Central memory CD8-positive, alpha-beta T cell (primary cell): ENCODE data around the gene KCNQ1.

Experiments used
- ATAC-seq: fragments of 150-1000 bp; cut with Tn5 transposase; replicated peaks from 2 replicates; pipeline ENCODE4 v1.10.0; 2022; ENCODE audit warnings: mild to moderate bottlenecking, moderate FRiP score, moderate number of reproducible peaks; ENCODE audit not compliant: poor library complexity, severe bottlenecking; ENCODE audit errors: extremely low read depth
- DNase-seq, 2 donors: peaks; one replicate each; pipeline ENCODE4 v3.0.0; 2021; ENCODE audit warnings: low spot score in 2 of 2
- H3K27ac Mint-ChIP-seq: one replicate; pipeline ENCODE4 v1.8.0; 2022; ENCODE audit warnings: low read depth, mild to moderate bottlenecking, moderate library complexity, mixed read lengths
- H3K27me3 Mint-ChIP-seq: one replicate; pipeline ENCODE4 v1.8.0; 2022; ENCODE audit warnings: mixed read lengths
- H3K36me3 Mint-ChIP-seq: one replicate; pipeline ENCODE4 v1.8.0; 2022; ENCODE audit warnings: mild to moderate bottlenecking, moderate library complexity, mixed read lengths; ENCODE audit not compliant: insufficient read depth
- H3K4me1 Mint-ChIP-seq: one replicate; pipeline ENCODE4 v1.8.0; 2022; ENCODE audit warnings: mixed read lengths
- H3K4me3 Mint-ChIP-seq: one replicate; pipeline ENCODE4 v1.8.0; 2022; ENCODE audit warnings: mild to moderate bottlenecking, moderate library complexity, mixed read lengths
- H3K9me3 Mint-ChIP-seq: one replicate; pipeline ENCODE4 v1.8.0; 2022; ENCODE audit warnings: mixed read lengths

KCNQ1 gene

GRCh38 chr11:2742611-2743426 lies 298.0 kb downstream of the KCNQ1 start:
- ATAC-seq (no peak), DNase-seq (no peak)
- H3K4me3 Mint-ChIP-seq, result no peak overlapping the region
- no peak overlapping the region for H3K27ac Mint-ChIP-seq
- no peaks in the 10 kb centered on the region for H3K4me1 Mint-ChIP-seq
- no peaks in the 10 kb centered on the region for H3K9me3 Mint-ChIP-seq
- H3K27me3 Mint-ChIP-seq, result no peaks in the 10 kb centered on the region
- H3K36me3 Mint-ChIP-seq, result no peaks in the 10 kb centered on the region

DNA sequence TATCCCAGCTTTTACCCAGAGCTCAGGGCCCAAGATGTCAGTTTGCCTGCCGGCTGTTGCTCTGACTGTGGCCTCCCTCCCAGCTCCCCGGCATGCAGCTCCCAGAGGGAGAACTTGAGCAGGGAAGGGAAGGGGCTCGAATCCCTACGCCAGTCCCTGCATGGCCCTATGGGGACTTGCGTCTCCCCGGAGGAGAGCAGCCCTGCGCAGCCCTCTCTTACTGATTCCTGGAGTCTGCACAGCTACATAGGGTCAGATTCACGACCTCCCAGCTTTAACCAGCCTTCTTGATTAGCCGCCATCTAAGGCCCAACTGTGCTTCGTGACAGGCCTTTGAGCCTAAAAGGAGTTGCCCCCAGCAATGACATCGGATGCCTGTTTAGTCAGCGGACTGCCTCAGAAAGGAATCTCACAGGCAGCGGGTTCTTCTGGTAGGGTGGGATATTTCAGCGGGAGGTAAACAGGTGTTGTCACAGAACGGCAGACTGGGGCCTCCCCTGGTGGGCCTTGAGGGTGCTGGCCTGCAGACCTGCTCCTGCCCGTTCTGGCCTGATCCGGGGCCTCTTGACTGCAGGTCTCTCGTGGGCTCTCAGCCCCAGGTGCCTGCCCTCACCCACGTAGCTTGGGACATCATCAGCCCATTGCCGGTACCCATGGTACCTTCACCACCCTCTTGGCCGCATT lies 298.8 kb downstream of the KCNQ1 start:
- Mint-ChIP-seq H3K4me3 (no peak overlapping the region), H3K27ac (no peak overlapping the region), H3K36me3 (no peaks in the 10 kb centered on the region), H3K4me1 (no peaks in the 10 kb centered on the region), H3K9me3 (no peaks in the 10 kb centered on the region), H3K27me3 (no peaks in the 10 kb centered on the region)
- no peak for ATAC-seq
- DNase-seq, result no peak

DNA sequence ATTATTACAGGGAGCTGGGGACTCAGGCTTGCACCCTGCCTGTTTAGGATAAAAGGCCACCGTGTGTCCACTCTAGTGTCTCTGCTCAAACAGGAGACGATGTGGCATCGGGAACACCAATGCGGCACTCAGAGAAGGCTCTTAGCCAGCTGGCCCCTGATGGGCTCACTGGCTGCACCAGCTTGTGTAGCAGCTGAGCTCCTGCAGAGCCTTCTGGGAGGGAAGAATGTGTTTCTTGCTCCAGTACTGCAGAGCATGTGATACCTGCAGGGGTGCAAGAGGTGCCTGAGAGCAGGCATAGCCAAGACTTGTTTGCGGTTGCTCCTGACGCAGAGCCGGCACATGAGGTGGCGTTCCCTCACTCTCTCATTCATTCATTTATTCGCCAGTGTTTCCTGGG lies 299.4 kb downstream of the KCNQ1 start:
- ATAC-seq (no peak), DNase-seq (no peak)
- no peaks in the 10 kb centered on the region for H3K9me3 Mint-ChIP-seq
- H3K4me3 Mint-ChIP-seq, result no peak overlapping the region
- no peaks in the 10 kb centered on the region for H3K36me3 Mint-ChIP-seq
- peaks cover 3% of the 10 kb centered on the region for H3K4me1 Mint-ChIP-seq
- peaks cover 6% of the 10 kb centered on the region for H3K27me3 Mint-ChIP-seq
- no peak overlapping the region for H3K27ac Mint-ChIP-seq

GRCh38 chr11:2745511-2745910 lies 300.7 kb downstream of the KCNQ1 start:
- Mint-ChIP-seq H3K4me3 (no peak overlapping the region), H3K9me3 (no peaks in the 10 kb centered on the region), H3K27me3 (peaks cover 10% of the 10 kb centered on the region), H3K36me3 (no peaks in the 10 kb centered on the region), H3K4me1 (peaks cover 5% of the 10 kb centered on the region), H3K27ac (no peak overlapping the region)
- no peak for DNase-seq
- no peak for ATAC-seq

DNA sequence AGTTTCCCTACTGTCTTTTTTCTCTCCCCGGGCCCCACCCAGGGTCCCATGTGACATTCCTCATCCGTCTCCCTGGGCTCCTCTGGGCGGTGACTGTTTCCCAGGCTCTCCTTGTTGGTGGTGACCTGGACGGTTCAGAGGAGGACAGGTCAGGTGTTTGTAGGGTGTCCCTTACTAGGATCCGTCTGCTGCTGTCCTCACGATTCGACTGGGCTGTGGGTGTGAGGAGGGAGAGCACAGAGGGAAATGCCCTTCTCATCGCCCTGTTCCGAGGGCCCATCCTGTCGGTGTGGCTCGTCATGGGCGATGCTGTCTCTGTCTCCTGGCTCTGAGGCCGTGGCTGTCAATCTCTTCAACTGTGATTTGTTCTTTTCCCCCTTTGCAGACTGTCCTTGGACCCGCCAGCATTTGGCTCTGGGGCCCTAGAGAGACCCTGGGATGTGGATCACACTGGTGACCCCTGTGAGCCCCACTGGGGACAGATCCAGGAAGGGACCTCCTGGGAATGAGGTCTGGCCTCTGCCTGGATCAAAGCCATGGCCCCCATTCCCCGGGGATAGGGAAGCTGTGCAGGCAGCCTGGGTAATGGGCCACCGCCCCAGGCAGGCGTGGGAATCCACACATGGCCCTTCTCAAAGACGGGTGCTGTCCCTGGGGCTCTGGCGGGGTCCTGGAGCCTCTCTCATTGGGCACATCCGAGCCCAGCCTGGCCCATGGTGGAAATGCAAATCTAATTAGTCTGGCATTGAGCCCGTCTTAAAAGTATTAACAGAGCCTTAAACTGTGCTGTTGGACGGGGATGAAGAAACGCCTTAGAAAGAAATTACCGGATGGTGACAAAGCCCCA lies 301.8 kb downstream of the KCNQ1 start:
- ATAC-seq (no peak), DNase-seq (no peak)
- Mint-ChIP-seq H3K4me1 (peaks cover 5% of the 10 kb centered on the region), H3K27ac (no peak overlapping the region), H3K9me3 (no peaks in the 10 kb centered on the region), H3K27me3 (peaks cover 17% of the 10 kb centered on the region), H3K4me3 (no peak overlapping the region), H3K36me3 (no peaks in the 10 kb centered on the region)

DNA sequence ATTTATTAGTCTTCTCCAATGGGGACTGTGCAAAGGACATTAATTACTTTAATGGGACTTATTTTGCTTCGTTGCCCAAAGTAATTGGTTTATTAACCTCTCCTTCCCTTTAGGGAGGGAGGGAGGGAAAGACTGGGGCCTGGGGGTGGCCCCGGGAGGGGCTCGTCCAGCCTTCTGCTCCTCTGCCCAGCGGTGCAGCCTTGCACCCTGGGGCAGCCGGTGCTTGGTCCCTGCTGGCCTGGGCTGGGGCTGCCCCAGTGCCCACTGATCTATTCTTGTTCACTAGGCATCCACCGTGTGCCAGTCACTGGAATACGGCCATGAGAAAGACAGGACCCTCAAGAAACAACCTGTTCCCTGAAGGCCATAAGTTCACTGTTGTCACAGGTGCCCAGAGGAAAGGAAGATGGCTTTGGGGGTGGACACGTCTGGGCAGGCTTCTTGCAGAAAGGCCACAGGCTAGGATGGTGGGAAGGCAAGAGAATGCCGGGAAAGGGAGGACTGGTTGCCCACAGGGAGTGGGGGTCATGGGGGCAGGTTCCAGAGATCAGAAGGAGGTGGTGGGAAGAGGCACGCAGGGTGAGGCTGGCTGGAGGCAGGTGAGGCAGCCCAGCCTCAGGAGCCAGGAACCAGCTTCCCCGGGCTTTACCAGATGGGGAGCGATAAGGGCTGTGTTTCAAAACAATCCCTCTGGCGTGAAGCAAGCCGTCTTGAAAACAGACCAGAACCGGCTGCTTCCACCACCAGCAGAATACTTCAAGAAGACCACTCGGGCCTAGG lies 302.6 kb downstream of the KCNQ1 start:
- DNase-seq, result no peak
- no peak overlapping the region for H3K27ac Mint-ChIP-seq
- no peaks in the 10 kb centered on the region for H3K9me3 Mint-ChIP-seq
- no peak for ATAC-seq
- H3K4me3 Mint-ChIP-seq, result no peak overlapping the region
- peaks cover 17% of the 10 kb centered on the region for H3K27me3 Mint-ChIP-seq
- H3K4me1 Mint-ChIP-seq, result peaks cover 5% of the 10 kb centered on the region
- no peaks in the 10 kb centered on the region for H3K36me3 Mint-ChIP-seq

DNA sequence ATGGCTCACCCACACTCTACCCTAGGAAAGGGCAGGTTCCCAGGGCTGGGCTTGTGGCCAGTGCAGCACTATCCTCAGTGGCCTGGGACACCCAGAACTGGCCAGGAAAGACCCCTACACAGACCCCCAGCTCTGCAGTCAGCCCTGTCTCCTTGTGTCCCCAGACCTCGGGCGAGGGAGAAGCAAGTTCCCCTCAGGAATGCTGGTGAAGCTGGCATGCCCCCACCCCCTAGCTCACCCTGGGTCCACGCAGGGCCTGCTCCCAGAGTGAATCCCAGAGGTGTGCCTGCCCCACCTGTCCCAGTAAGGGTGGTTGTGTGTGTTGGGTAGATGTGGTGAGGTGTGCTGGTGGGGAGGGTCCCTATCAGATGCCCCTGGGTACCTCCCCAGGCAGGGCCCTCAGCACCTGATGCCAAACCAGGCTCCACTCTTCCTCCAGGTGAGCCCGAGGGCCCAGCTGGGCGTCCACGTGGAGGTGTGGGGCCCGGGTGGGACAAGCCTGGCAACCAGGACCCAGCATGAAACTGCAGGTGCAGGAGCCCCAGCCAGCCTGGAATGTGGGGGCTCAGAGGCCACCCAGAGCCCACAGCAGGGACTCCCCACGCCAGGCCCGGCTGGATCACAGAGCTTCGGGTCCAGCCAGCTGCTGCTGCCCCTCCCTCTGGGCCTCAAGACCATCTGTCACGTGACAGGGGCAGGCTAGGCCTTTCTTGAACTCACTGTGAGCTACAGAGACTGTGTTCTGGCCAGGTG lies 303.4 kb downstream of the KCNQ1 start:
- Mint-ChIP-seq H3K27ac (no peak overlapping the region), H3K36me3 (no peaks in the 10 kb centered on the region), H3K4me1 (peaks cover 5% of the 10 kb centered on the region), H3K27me3 (peaks cover 17% of the 10 kb centered on the region), H3K9me3 (no peaks in the 10 kb centered on the region), H3K4me3 (no peak overlapping the region)
- DNase-seq (no peak), ATAC-seq (no peak)

DNA sequence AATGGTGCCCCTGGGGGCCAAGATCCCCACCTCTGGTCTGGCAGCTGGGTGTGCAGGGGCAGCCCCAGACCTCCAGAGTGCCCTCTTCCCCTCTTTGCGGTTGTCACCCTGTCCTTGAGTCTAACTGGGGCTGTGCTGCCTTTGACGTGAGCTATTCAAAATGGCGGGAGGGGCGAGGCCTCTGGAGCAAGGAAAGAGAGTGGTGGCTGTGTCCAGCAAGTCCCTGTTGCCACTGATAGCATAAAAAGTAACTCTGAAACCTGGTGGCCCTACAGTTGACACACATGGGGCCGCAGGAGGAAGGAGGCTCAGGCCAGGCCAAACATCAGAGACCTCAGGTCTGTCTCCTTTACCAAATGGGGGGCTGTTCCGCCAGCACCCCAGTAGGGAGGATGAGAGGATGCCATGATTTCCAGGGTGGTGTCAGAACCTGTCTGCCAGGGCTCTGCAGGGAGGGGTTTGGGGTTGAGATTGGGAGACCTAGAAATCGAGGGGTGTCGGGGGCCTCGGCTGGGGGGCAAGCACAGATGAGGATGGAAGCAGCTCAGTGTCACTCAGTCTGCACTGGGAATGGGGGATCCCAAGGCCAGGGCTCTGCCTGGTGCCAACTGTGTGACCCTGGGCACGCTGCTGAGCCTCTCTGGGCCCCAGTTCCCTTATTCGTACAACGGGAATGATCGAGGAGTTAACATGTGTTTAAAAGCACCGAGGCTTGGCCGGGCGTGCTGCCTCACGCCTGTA lies 304.2 kb downstream of the KCNQ1 start:
- ATAC-seq, result no peak

GRCh38 chr11:2750101-2750681 lies 305.4 kb downstream of the KCNQ1 start:
- ATAC-seq (no peak), DNase-seq (no peak)
- no peak overlapping the region for H3K27ac Mint-ChIP-seq
- H3K36me3 Mint-ChIP-seq, result no peaks in the 10 kb centered on the region
- peaks cover 5% of the 10 kb centered on the region for H3K4me1 Mint-ChIP-seq
- H3K4me3 Mint-ChIP-seq, result no peak overlapping the region
- H3K9me3 Mint-ChIP-seq, result peaks cover 5% of the 10 kb centered on the region
- H3K27me3 Mint-ChIP-seq, result peaks cover 17% of the 10 kb centered on the region

More for the DNA sequence above, 304.2 kb downstream of the KCNQ1 start:
- Mint-ChIP-seq H3K4me1 (peaks cover 5% of the 10 kb centered on the region), H3K27ac (no peak overlapping the region), H3K36me3 (no peaks in the 10 kb centered on the region), H3K27me3 (peaks cover 17% of the 10 kb centered on the region), H3K9me3 (peaks cover 4% of the 10 kb centered on the region), H3K4me3 (no peak overlapping the region)
- no peak for DNase-seq

DNA sequence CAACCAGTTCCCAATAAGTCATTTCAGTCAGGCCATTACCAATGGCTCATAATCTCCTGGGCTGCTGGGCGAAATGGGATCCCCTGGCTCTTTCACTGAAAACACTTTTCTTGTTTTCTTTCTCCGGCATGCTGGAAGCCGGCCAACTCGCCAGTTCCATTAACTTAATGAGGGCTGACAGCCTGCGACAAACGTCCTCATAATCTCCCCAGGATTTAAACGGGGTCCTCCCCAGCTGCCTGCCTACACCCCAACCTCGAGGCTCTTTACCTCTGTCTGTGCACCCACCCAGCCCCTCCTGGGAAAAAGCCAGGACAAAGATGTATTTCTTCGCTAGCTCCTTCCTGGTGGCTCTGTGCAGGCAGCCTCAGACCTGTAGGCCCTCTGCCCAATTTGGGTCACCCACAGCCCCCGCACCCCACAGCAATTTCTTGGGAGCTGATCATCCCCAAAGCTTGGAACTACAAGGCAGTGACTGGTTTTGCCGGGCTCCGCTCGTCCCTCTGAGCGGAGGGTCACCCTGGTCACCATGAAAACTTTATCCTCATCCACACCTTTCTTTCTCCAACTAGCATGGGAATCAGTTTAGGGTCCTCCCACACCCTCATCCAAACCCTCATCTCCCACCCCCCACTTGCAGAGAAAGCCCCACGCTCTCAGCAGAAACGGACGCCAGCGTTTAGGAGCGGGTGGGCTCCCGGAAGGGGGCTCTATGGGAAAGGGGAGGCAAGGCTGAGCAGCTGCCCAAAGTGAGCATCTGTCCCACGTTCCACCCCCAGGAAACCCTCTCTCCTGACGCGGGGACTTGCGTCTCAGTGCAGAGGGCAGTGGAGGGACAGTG lies 306.1 kb downstream of the KCNQ1 start:
- Mint-ChIP-seq H3K27me3 (peaks cover 17% of the 10 kb centered on the region), H3K9me3 (peaks cover 5% of the 10 kb centered on the region), H3K27ac (no peak overlapping the region), H3K4me3 (no peak overlapping the region), H3K36me3 (no peaks in the 10 kb centered on the region), H3K4me1 (peaks cover 5% of the 10 kb centered on the region)
- ATAC-seq (no peak), DNase-seq (no peak)
